ENCODE results near the gene HSD17B2.

DNA sequence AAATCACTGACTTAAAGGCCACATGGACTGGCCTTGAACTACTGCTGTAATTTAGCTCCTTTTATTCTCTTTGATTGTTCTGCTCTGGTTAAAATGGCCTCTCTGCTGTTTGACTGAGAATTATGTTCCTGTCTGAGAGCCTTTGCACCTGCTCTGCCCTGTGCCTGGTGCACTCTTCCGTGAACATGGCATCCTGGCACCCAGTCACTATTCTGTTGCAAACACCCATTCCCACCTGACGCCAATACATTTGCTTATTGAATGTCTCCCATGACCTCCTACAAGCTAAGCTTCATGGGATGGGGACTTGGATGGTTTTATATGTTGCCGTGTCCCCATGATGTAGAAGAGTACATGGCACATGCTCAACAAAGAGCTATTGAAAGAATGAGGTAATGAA lies 20.1 kb downstream of the HSD17B2 start:
- no peak for TF ChIP-seq POLR2AphosphoS5 (IDR thresholded peaks at IDR 0.05; ENCODE audit: borderline replicate concordance, low read depth, low read length)
- no peak for TF ChIP-seq FOXP2 (optimal IDR thresholded peaks at IDR 0.05; ENCODE audit: control extremely low read depth, extremely low read length, insufficient read depth)
- TF ChIP-seq EZH2 (IDR thresholded peaks at IDR 0.05): no peak

Measured in SK-N-MC (cell line).